ENCODE measurements around the gene EFCC1. TPM values are rescaled to one million over a fixed set of nuclear protein-coding genes. Genes with fewer than 3 reads are reported as not detected.
A peak's percentile ranks its signal among the peaks of the same experiment; 100 is the strongest.

Gene EFCC1
- total and polyA plus RNA-seq, 2 of the 13 experiments (the other 11 are each of a cell fraction or from before 2014, with no cell fraction given), result not detected

DNA sequence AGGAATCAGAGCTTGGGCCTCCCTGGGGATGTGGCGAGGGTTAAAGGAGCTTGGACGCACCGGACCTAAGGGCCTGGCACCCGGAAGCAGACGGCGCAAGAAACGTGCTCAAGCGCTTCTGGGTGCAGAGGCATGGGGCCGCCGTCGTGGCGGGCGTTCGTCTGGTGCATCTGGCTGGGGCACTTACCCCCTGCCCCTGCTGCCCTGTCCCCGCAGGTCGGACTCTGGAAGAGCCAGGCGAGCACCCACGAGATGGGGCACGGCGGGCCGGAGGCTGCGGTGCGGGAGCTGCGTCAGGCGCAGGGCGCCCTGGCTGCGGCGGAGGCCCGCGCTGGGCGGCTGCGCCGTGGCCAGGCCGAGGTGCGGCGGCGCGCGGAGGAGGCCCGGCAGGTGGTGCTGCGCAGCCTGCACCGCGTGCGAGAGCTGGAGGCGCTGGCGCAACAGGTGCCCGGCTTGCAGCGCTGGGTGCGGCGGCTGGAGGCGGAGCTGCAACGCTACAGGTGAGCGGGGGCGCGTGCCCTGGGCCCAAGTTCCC lies 2.5 kb downstream of the EFCC1 start (continued):
- TF ChIP-seq ZNF577 (CRISPR knock-in tag; IDR thresholded peaks at IDR 0.05; ENCODE audit: borderline replicate concordance, low read depth) (no peak), ZNF20 (CRISPR knock-in tag; IDR thresholded peaks at IDR 0.05) (no peak), NFKBIZ (CRISPR knock-in tag; IDR thresholded peaks at IDR 0.05) (no peak), ZBTB14 (CRISPR knock-in tag; IDR thresholded peaks at IDR 0.05) (0 out of 2 replicates have a peak, but pooled peaks have one; percentile 17), IKZF4 (CRISPR knock-in tag; IDR thresholded peaks at IDR 0.05; ENCODE audit: borderline replicate concordance, low read depth, not compliant biosample characterization) (no peak), ZNF557 (CRISPR knock-in tag; IDR thresholded peaks at IDR 0.05) (no peak), RORA (CRISPR knock-in tag; IDR thresholded peaks at IDR 0.05) (no peak), RFX1 (IDR thresholded peaks at IDR 0.05) (no peak), PRDM10 (CRISPR knock-in tag; IDR thresholded peaks at IDR 0.05; ENCODE audit: low read depth) (no peak), HNF1B (CRISPR knock-in tag; IDR thresholded peaks at IDR 0.05) (no peak), NR2F2 (IDR thresholded peaks at IDR 0.05; ENCODE audit: borderline replicate concordance, low read depth) (no peak), U2AF1 (optimal IDR thresholded peaks at IDR 0.05; ENCODE audit: low read depth, low read length) (no peak), ZNF768 (CRISPR knock-in tag; IDR thresholded peaks at IDR 0.05) (no peak), ZNF510 (CRISPR knock-in tag; IDR thresholded peaks at IDR 0.05; ENCODE audit: low read depth) (no peak), ZNF772 (CRISPR knock-in tag; IDR thresholded peaks at IDR 0.05) (no peak), ZNF850 (CRISPR knock-in tag; conservative IDR thresholded peaks at IDR 0.05) (no peak), KLF9 (CRISPR knock-in tag; IDR thresholded peaks at IDR 0.05; ENCODE audit: low read depth) (no peak), SP1 (IDR thresholded peaks at IDR 0.05) (no peak), SP1 (CRISPR knock-in tag; IDR thresholded peaks at IDR 0.05) (no peak), GATA4 (IDR thresholded peaks at IDR 0.05; ENCODE audit: borderline replicate concordance, low read depth) (no peak)
- TF ChIP-seq, protein P1, sequence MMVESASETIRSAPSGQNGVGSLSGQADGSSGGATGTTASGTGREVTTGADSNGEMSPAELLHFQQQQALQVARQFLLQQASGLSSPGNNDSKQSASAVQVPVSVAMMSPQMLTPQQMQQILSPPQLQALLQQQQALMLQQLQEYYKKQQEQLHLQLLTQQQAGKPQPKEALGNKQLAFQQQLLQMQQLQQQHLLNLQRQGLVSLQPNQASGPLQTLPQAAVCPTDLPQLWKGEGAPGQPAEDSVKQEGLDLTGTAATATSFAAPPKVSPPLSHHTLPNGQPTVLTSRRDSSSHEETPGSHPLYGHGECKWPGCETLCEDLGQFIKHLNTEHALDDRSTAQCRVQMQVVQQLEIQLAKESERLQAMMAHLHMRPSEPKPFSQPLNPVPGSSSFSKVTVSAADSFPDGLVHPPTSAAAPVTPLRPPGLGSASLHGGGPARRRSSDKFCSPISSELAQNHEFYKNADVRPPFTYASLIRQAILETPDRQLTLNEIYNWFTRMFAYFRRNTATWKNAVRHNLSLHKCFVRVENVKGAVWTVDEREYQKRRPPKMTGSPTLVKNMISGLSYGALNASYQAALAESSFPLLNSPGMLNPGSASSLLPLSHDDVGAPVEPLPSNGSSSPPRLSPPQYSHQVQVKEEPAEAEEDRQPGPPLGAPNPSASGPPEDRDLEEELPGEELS (CRISPR knock-in tag; IDR thresholded peaks at IDR 0.05), result no peak
- TF ChIP-seq, protein P2, sequence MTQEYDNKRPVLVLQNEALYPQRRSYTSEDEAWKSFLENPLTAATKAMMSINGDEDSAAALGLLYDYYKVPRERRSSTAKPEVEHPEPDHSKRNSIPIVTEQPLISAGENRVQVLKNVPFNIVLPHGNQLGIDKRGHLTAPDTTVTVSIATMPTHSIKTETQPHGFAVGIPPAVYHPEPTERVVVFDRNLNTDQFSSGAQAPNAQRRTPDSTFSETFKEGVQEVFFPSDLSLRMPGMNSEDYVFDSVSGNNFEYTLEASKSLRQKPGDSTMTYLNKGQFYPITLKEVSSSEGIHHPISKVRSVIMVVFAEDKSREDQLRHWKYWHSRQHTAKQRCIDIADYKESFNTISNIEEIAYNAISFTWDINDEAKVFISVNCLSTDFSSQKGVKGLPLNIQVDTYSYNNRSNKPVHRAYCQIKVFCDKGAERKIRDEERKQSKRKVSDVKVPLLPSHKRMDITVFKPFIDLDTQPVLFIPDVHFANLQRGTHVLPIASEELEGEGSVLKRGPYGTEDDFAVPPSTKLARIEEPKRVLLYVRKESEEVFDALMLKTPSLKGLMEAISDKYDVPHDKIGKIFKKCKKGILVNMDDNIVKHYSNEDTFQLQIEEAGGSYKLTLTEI (CRISPR knock-in tag; conservative IDR thresholded peaks at IDR 0.05), result no peak

All from HepG2 (cell line).